Thyroid gland (tissue), 4 donors: ENCODE results near the gene SIM2.

Experiments
- CTCF ChIP-seq, 6 experiments: fragments of 200-600 bp in 3 of 6; fragments of 450-650 bp in 3 of 6; sonication (generic) in 3 of 6; IDR thresholded peaks; one replicate each; pipeline ENCODE4 v1.5.1; 2016 to 2019; ENCODE audit warnings: antibody characterized with exemption in 6 of 6, mild to moderate bottlenecking in 2 of 6, inconsistent platforms in 1 of 6, moderate library complexity in 1 of 6
- POLR2A ChIP-seq, 2 donors: fragments of 450-650 bp; IDR thresholded peaks; one replicate each; pipeline ENCODE4 v1.6.1; 2017; ENCODE audit warnings: antibody characterized with exemption in 2 of 2, mild to moderate bottlenecking in 2 of 2, moderate library complexity in 1 of 2

- TF ChIP-seq CTCF (IDR thresholded peaks at IDR 0.05) (no peak), POLR2A (IDR thresholded peaks at IDR 0.05) (no peak)
These were observed 54.6 kb downstream of the SIM2 start for GRCh38 chr21:36753556-36753955.
